Measurements from ENCODE around the gene EXOSC9. TPM values are rescaled to one million over a fixed set of nuclear protein-coding genes. Genes with fewer than 3 reads are reported as not detected.

EXOSC9 gene
- total RNA-seq, 1 experiment from 2014 or later = 50.0 TPM

DNA sequence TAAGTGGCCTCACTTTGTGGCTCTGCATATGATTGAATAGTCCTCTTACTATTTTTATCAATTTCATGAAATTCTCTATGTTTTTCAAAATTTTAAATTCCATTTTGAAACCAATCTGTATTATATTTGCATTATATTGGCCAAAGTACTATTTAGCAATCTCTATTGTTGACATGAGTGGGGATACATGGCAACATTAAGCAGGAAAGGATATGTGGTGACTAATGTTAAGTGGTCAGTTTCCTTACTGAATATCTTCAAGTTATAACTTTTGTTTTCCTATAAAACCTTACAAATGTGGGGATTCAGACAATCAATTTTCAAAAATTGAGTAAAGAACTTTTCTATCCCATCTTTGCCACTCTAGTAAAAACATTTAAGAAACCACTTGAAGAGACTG lies 59.0 kb downstream of the EXOSC9 start (continued):
- TF ChIP-seq TEAD1 (CRISPR knock-in tag; IDR thresholded peaks at IDR 0.05) (no peak), ZBTB43 (CRISPR knock-in tag; IDR thresholded peaks at IDR 0.05) (no peak), OVOL2 (CRISPR knock-in tag; IDR thresholded peaks at IDR 0.05; ENCODE audit: borderline replicate concordance) (no peak), IRF2 (CRISPR knock-in tag; IDR thresholded peaks at IDR 0.05; ENCODE audit: borderline replicate concordance, low read depth) (no peak), E2F4 (CRISPR knock-in tag; IDR thresholded peaks at IDR 0.05; ENCODE audit: borderline replicate concordance, low read depth) (no peak)
- TF ChIP-seq, protein P1, sequence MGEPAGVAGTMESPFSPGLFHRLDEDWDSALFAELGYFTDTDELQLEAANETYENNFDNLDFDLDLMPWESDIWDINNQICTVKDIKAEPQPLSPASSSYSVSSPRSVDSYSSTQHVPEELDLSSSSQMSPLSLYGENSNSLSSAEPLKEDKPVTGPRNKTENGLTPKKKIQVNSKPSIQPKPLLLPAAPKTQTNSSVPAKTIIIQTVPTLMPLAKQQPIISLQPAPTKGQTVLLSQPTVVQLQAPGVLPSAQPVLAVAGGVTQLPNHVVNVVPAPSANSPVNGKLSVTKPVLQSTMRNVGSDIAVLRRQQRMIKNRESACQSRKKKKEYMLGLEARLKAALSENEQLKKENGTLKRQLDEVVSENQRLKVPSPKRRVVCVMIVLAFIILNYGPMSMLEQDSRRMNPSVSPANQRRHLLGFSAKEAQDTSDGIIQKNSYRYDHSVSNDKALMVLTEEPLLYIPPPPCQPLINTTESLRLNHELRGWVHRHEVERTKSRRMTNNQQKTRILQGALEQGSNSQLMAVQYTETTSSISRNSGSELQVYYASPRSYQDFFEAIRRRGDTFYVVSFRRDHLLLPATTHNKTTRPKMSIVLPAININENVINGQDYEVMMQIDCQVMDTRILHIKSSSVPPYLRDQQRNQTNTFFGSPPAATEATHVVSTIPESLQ (CRISPR knock-in tag; IDR thresholded peaks at IDR 0.05) = no peak

DNA sequence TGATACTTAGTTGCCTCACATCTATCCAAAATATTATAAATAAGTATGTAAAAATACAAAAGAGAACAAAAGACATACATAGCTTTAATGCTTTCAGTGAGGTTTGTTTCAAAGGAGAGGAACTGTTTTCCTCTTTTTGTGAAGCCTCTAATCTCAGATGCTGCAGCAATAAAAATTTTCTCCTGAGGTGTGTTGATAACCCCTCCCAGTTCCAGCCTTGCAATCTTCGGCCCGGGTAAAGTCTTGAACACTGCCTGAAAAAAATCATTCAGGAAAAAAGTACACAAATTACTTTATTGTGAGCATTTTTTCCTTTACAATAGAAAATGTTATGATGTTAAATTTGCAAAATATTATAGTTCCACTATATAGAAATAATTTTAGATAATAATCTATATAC lies 60.3 kb downstream of the EXOSC9 start:
- POLR2A ChIA-PET = no interaction called here
- ATAC-seq (no peak), DNase-seq (ENCODE audit: low spot score) (no peak)
- Mint-ChIP-seq H3K4me1 (peaks cover 6% of the 10 kb centered on the region), H3K4me3 (no peak overlapping the region), H3K27me3 (ENCODE audit: low read depth) (no peaks in the 10 kb centered on the region), H3K27ac (no peak overlapping the region), H3K36me3 (peaks cover 12% of the 10 kb centered on the region), H3K9me3 (no peaks in the 10 kb centered on the region)
- CTCF ChIA-PET = no interaction called here
- TF ChIP-seq CTCF (IDR thresholded peaks at IDR 0.05) = no peak
- no peak for TF ChIP-seq OVOL2 (CRISPR knock-in tag; IDR thresholded peaks at IDR 0.05; ENCODE audit: borderline replicate concordance)
- TF ChIP-seq, protein P2, sequence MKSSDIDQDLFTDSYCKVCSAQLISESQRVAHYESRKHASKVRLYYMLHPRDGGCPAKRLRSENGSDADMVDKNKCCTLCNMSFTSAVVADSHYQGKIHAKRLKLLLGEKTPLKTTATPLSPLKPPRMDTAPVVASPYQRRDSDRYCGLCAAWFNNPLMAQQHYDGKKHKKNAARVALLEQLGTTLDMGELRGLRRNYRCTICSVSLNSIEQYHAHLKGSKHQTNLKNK (CRISPR knock-in tag; IDR thresholded peaks at IDR 0.05) = no peak
- TF ChIP-seq MYBL2 (CRISPR knock-in tag; IDR thresholded peaks at IDR 0.05) = no peak
- TF ChIP-seq NFYB (CRISPR knock-in tag; conservative IDR thresholded peaks at IDR 0.05; ENCODE audit: low read depth) = no peak
- TF ChIP-seq MAX (CRISPR knock-in tag; IDR thresholded peaks at IDR 0.05) = no peak
- TF ChIP-seq ETV6 (CRISPR knock-in tag; IDR thresholded peaks at IDR 0.05) = no peak
- TF ChIP-seq, protein P1 (CRISPR knock-in tag; IDR thresholded peaks at IDR 0.05) = no peak
- TF ChIP-seq, protein P3, sequence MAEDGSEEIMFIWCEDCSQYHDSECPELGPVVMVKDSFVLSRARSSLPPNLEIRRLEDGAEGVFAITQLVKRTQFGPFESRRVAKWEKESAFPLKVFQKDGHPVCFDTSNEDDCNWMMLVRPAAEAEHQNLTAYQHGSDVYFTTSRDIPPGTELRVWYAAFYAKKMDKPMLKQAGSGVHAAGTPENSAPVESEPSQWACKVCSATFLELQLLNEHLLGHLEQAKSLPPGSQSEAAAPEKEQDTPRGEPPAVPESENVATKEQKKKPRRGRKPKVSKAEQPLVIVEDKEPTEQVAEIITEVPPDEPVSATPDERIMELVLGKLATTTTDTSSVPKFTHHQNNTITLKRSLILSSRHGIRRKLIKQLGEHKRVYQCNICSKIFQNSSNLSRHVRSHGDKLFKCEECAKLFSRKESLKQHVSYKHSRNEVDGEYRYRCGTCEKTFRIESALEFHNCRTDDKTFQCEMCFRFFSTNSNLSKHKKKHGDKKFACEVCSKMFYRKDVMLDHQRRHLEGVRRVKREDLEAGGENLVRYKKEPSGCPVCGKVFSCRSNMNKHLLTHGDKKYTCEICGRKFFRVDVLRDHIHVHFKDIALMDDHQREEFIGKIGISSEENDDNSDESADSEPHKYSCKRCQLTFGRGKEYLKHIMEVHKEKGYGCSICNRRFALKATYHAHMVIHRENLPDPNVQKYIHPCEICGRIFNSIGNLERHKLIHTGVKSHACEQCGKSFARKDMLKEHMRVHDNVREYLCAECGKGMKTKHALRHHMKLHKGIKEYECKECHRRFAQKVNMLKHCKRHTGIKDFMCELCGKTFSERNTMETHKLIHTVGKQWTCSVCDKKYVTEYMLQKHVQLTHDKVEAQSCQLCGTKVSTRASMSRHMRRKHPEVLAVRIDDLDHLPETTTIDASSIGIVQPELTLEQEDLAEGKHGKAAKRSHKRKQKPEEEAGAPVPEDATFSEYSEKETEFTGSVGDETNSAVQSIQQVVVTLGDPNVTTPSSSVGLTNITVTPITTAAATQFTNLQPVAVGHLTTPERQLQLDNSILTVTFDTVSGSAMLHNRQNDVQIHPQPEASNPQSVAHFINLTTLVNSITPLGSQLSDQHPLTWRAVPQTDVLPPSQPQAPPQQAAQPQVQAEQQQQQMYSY (CRISPR knock-in tag; IDR thresholded peaks at IDR 0.05) = no peak
- TF ChIP-seq, protein P4, sequence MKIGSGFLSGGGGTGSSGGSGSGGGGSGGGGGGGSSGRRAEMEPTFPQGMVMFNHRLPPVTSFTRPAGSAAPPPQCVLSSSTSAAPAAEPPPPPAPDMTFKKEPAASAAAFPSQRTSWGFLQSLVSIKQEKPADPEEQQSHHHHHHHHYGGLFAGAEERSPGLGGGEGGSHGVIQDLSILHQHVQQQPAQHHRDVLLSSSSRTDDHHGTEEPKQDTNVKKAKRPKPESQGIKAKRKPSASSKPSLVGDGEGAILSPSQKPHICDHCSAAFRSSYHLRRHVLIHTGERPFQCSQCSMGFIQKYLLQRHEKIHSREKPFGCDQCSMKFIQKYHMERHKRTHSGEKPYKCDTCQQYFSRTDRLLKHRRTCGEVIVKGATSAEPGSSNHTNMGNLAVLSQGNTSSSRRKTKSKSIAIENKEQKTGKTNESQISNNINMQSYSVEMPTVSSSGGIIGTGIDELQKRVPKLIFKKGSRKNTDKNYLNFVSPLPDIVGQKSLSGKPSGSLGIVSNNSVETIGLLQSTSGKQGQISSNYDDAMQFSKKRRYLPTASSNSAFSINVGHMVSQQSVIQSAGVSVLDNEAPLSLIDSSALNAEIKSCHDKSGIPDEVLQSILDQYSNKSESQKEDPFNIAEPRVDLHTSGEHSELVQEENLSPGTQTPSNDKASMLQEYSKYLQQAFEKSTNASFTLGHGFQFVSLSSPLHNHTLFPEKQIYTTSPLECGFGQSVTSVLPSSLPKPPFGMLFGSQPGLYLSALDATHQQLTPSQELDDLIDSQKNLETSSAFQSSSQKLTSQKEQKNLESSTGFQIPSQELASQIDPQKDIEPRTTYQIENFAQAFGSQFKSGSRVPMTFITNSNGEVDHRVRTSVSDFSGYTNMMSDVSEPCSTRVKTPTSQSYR (CRISPR knock-in tag; IDR thresholded peaks at IDR 0.05) = no peak
- TF ChIP-seq, protein P5, sequence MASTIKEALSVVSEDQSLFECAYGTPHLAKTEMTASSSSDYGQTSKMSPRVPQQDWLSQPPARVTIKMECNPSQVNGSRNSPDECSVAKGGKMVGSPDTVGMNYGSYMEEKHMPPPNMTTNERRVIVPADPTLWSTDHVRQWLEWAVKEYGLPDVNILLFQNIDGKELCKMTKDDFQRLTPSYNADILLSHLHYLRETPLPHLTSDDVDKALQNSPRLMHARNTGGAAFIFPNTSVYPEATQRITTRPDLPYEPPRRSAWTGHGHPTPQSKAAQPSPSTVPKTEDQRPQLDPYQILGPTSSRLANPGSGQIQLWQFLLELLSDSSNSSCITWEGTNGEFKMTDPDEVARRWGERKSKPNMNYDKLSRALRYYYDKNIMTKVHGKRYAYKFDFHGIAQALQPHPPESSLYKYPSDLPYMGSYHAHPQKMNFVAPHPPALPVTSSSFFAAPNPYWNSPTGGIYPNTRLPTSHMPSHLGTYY (CRISPR knock-in tag; IDR thresholded peaks at IDR 0.05) = no peak
- TF ChIP-seq NFATC4 (CRISPR knock-in tag; IDR thresholded peaks at IDR 0.05) = no peak

All from WTC11 (cell line).